Muscle layer of duodenum (tissue), 2 donors: ENCODE results near the gene TUBA1C.
A peak's percentile ranks its signal among the peaks of the same experiment; 100 is the strongest.
"Not testable (repeated sequence)": the region's sequence is repeated elsewhere in the genome, so short reads cannot be mapped to it uniquely, and the experiment has no call there.

Experiments
- H3K27ac ChIP-seq: one replicate; pipeline ENCODE4 v1.7.0; 2013; ENCODE audit warnings: mild to moderate bottlenecking, low read length
- H3K27me3 ChIP-seq: one replicate; pipeline ENCODE4 v1.7.0; 2013; ENCODE audit warnings: low read depth, mild to moderate bottlenecking, control low read depth, low read length
- H3K36me3 ChIP-seq, 2 donors: one replicate each; pipeline ENCODE4 v1.7.0; 2013; ENCODE audit warnings: low read length in 2 of 2, control low read depth in 1 of 2, mild to moderate bottlenecking in 1 of 2; ENCODE audit not compliant: insufficient read depth in 2 of 2, control insufficient read depth in 1 of 2
- H3K4me1 ChIP-seq, 2 donors: one replicate each; pipeline ENCODE4 v1.7.0; 2013; ENCODE audit warnings: low read length in 2 of 2, mild to moderate bottlenecking in 2 of 2, control low read depth in 1 of 2, moderate library complexity in 1 of 2; ENCODE audit not compliant: insufficient read depth in 2 of 2, control insufficient read depth in 1 of 2
- H3K4me3 ChIP-seq, 2 donors: one replicate each; pipeline ENCODE4 v1.7.0; 2013; ENCODE audit warnings: low read length in 2 of 2, low read depth in 1 of 2, mild to moderate bottlenecking in 1 of 2
- H3K9me3 ChIP-seq, 2 donors: one replicate each; pipeline ENCODE4 v1.7.0; 2013; ENCODE audit warnings: low read length in 2 of 2, control low read depth in 1 of 2, mild to moderate bottlenecking in 1 of 2; ENCODE audit not compliant: control insufficient read depth in 1 of 2
- donor health status: healthy.

TUBA1C gene

DNA sequence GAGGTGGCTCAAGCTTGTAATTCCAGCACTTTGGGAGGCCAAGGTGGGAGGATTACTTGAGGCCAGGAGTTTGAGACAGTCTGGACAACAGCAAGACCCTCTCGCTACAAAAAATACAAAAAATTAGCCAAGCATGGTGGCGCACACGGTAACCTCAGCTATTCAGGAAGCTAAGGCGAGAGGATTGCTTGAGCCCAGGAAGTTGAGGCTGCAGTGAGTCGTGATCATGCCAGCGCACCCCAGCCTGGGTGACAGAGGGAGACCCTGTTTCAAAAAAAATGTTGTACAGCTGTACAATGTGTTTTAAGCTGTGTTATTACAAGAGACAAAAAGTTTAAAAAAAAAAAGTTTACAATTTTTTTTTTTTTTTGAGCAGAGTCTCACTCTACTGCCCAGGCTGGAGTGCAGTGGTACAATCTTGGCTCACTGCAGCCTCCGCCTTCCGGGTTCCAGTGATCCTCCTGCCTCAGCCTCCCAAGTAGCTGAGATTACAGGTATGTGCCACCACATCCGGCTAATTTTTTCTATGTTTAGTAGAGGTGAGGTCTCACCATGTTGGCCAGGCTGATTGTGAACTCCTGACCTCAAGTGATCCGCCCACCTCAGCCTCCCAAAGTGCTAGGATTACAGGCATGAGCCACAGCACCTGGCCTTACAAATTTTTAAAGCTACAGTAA lies 7.2 kb upstream of the TUBA1C start:
- H3K27ac ChIP-seq, H3K9me3 ChIP-seq, H3K27me3 ChIP-seq, H3K4me3 ChIP-seq, H3K4me1 ChIP-seq, H3K36me3 ChIP-seq: not testable (repeated sequence)

DNA sequence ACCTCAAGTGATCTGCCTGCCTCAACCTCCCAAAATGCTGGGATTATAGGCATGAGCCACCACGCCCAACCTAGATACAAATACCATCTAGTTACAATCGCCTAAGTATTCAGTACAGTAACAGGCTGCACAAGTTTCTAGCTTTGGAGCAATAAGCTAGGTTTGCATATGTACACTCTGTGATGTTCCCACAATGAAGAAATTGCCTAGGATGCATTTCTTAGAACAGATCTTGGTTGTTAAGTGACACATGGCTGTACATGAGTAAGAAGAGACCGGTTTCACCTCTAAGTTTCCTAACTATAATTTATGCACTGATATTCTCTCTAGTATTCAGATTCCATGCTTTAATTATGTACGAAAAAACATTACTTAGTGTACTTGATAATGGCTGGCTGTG lies 5.4 kb upstream of the TUBA1C start:
- Histone ChIP-seq H3K27ac (no peak overlapping the region), H3K9me3 (no peaks in the 10 kb centered on the region), H3K36me3 (no peaks in the 10 kb centered on the region), H3K27me3 (no peaks in the 10 kb centered on the region), H3K4me3 (no peak overlapping the region), H3K4me1 (peaks cover 0 to 3% of the 10 kb centered on the region in 2 donors)

DNA sequence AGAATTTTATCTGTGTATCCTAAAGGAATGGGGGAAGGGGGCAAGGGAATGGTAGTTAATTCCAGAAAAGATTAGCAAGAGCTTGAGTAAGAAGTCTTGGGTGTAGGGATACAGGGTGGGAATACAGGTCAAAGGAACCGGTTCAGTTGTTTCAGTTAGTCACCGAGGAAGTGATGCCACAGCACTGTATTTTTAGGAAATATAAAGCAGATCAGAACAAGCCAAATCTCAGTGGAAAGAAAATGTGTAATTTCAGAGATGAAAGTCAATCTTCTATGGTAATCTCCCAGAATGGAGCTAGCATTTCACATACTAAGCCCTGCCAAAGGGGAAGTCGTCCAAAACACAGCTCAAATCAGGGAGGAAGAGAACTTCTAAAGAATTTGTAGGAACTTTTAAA lies 4.7 kb upstream of the TUBA1C start:
- Histone ChIP-seq H3K9me3 (no peaks in the 10 kb centered on the region), H3K27ac (no peak overlapping the region)

DNA sequence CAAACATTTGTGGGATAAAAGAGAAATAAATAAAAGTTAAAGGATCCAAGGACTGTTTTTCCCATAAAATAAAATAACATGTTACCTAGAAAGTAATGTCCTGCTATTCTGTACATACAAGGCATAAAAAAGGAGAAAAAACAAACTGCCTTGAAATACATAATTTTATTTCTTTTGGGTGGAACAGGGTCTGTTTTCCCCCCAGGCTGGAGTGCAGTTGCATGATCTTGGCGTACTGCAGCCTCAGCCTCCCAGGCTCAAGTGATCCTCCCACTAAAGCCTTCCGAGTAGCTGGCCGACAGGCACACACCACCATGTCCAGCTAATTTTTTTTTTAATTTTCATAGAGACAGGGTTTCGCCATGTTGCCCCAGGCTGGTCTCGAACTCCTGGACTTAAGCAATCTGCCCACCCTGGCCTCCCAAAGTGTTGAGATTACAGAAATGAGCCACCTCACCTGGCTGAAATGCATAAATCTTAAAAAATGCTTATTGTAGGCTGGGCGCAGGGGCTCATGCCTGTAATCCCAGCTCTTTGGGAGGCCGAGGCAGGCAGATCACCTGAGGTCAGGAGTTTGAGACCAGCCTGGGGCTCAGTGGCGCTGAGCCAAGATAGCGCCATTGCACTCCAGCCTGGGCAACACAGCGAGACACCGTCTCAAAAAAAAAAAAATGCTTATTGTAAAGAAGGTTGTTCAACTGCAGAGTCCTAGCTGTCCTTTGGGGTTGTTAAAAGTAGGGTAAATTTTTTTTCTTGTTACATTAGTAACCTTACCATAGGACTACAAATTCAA lies 4.1 kb upstream of the TUBA1C start:
- H3K4me3 ChIP-seq = no peak overlapping the region
- H3K27me3 ChIP-seq = no peaks in the 10 kb centered on the region
- H3K36me3 ChIP-seq = no peaks in the 10 kb centered on the region
- peaks cover 0 to 3% of the 10 kb centered on the region in 2 donors for H3K4me1 ChIP-seq
- H3K27ac ChIP-seq = no peak overlapping the region
- H3K9me3 ChIP-seq = no peaks in the 10 kb centered on the region

More for the DNA sequence above, 4.7 kb upstream of the TUBA1C start:
- Histone ChIP-seq H3K27me3 (no peaks in the 10 kb centered on the region), H3K36me3 (no peaks in the 10 kb centered on the region), H3K4me1 (peaks cover 0 to 3% of the 10 kb centered on the region in 2 donors), H3K4me3 (no peak overlapping the region)

DNA sequence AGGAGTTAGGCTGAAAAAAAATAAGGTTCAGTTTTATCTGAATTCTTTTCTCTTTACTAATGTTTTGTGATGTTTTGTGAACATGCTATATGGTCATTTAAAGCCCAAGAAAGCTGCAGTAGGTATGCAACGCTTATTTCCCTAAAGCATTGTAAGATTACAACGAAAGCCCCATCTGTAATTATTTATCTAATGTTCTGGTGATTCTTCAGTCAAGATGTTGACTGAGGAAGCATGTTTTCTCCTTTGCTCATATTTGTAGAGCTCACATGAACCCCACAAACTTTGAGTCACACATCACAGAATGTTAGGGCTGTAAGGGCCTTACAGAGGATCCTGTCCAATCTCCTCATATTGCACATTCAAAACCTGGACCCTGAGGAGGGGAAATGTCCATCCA lies 3.2 kb upstream of the TUBA1C start:
- Histone ChIP-seq H3K36me3 (peaks cover 0 to under 1% of the 10 kb centered on the region in 2 donors), H3K4me1 (peaks cover 0 to 3% of the 10 kb centered on the region in 2 donors), H3K27me3 (no peaks in the 10 kb centered on the region), H3K4me3 (no peak overlapping the region), H3K27ac (no peak overlapping the region), H3K9me3 (no peaks in the 10 kb centered on the region)

DNA sequence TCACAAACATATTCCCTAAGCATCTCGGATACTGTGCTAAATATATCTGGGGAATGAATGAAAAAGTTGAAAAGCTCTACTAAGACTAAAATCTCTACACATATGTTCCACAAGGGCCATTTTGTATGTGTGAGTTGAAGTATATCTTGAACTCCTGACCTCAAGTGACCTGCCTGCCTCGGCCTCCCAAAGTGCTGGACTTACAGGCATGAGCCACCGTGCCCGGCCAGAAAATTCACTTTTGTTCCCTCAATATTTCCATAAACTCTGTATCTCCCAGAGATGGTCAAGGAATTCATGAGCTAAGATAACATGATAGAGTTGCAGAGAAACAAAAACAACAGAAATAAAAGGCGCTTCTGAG lies 1.5 kb upstream of the TUBA1C start:
- Histone ChIP-seq H3K36me3 (peaks cover 0 to 5% of the 10 kb centered on the region in 2 donors), H3K4me1 (peaks cover 0 to 3% of the 10 kb centered on the region in 2 donors), H3K4me3 (no peak overlapping the region), H3K9me3 (no peaks in the 10 kb centered on the region), H3K27me3 (no peaks in the 10 kb centered on the region), H3K27ac (no peak overlapping the region)

DNA sequence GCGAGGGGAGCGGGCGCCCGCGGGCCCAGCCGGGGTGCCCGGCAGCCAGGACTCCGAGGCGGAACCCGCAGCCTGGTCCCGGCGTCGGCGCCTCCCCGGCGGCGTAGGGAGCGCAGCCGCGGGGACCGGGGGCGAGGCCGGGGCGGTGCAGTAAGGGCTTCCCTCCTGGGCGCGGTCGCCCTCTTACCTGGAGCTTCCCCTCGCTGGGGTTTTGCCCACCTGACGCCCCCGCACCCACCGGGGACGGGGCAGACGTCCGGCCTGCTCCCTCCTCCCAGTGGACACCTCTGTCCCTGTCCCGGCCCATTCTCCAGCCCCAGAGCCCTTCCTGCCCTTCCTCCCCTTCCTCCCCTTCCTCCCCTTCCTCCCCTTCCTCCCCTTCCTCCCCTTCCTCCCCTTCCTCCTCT lies 413 bp upstream of the TUBA1C start:
- no peaks in the 10 kb centered on the region for H3K9me3 ChIP-seq
- H3K27me3 ChIP-seq = no peaks in the 10 kb centered on the region
- H3K4me1 ChIP-seq = peaks cover 0 to 3% of the 10 kb centered on the region in 2 donors
- peak overlapping the region; percentile 78 to 82 for H3K4me3 ChIP-seq
- peaks cover 3 to 5% of the 10 kb centered on the region in 2 donors for H3K36me3 ChIP-seq
- H3K27ac ChIP-seq = peak overlapping the region; percentile 75

DNA sequence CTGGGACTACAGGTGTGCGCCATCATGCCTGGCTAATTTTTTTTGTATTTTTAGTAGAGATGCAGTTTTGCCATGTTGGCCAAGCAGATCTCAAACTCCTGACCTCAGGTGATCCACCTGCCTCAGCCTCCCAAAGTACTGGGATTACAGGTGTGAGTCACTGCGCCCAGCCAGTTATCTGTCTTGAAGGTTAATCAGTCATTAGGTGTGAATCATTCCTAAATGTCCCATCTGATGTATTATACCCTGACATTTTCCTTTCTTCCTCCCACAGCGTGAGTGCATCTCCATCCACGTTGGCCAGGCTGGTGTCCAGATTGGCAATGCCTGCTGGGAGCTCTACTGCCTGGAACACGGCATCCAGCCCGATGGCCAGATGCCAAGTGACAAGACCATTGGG lies 4.3 kb downstream of the TUBA1C start:
- peaks cover 29 to 31% of the 10 kb centered on the region in 2 donors for H3K36me3 ChIP-seq
- not testable (repeated sequence) for H3K4me3 ChIP-seq, H3K4me1 ChIP-seq, H3K27ac ChIP-seq, H3K9me3 ChIP-seq, H3K27me3 ChIP-seq

DNA sequence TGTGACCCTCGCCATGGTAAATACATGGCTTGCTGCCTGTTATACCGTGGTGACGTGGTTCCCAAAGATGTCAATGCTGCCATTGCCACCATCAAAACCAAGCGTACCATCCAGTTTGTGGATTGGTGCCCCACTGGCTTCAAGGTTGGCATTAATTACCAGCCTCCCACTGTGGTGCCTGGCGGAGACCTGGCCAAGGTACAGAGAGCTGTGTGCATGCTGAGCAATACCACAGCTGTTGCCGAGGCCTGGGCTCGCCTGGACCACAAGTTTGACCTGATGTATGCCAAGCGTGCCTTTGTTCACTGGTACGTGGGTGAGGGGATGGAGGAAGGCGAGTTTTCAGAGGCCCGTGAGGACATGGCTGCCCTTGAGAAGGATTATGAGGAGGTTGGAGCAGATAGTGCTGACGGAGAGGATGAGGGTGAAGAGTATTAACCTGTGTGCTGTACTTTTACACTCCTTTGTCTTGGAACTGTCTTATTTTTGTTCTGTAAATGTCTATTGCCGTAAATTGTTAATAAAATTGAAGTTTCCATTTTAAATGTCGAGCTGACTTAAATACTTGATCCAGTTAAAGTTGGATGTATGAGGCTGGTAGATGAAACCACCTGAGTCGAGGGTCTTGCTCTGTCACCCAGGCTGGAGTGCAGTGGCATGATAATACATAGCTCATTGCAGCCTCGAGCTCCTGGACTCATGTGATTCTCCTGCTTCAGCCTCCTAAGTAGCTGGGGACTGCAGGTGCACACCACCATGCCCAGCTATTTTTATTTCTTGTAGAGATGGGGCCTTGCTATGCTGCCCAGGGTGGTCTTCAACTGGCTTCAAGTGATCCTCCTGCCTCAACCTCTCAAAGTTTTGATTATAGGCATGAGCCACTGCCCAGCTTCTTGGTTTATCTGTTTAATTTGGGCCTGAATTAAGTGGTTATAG lies 8.2 kb downstream of the TUBA1C start:
- Histone ChIP-seq H3K27me3 (no peaks in the 10 kb centered on the region), H3K36me3 (peaks cover 26 to 29% of the 10 kb centered on the region in 2 donors), H3K4me1 (no peaks in the 10 kb centered on the region), H3K9me3 (no peaks in the 10 kb centered on the region), H3K4me3 (no peak overlapping the region), H3K27ac (no peak overlapping the region)

DNA sequence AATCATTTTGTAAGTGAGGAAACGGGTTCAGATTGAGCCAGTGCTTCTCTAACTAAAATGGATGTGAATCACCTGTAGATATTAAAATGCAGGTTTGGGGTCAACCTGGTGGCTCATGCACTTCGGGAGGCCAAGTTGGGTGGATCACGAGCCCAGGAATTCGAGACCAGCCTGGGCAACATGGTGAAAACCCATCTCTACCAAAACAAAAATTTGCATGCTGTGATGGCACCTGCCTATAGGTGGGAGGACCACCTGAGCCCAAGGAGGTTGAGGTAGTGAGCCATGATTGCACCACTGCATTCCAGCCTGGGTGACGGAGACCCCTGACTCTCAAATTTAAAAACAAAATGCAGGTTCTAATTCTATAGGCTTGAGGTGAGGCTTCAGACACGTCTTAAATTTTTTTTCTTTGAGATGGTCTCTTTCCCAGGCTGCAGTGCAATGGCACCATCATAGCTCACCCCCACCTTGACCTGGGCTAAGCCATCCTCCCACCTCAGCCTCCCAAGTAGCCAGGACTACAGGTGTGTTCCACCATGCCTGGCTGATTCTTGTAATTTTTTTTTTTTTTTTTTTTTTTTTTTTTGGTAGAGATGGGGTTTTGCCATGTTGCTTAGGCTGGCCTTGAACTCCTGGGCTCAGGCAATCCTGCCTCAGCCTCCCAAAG lies 9.0 kb downstream of the TUBA1C start:
- Histone ChIP-seq H3K27ac (no peak overlapping the region), H3K4me1 (no peaks in the 10 kb centered on the region), H3K4me3 (no peak overlapping the region), H3K36me3 (peaks cover 26 to 29% of the 10 kb centered on the region in 2 donors), H3K9me3 (no peaks in the 10 kb centered on the region), H3K27me3 (no peaks in the 10 kb centered on the region)
